Measurements from ENCODE around the gene MAST4. TPM values are rescaled to one million over a fixed set of nuclear protein-coding genes. Genes with fewer than 3 reads are reported as not detected.

The MAST4 gene
- total RNA-seq, 1 donor from 2014 or later, result 0.99 TPM

DNA sequence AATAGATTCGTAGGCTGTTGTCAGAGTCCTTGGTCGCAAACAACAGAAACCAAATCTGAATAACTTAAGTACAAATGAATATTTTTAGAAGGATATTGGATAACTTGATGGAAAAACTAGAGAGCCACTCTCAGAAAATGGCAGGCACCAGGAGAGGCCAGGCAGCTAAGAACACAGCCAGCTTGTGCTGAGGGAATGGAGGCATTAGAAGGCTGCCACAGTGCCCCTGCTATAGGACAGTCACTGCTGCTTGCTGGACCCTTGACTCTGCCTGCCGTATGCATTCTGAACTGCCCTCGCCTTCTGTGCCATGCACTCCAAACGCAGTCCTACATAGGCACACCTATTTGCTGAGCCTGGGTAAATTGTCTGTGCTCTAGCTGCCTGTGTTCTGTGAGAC, 78.6 kb downstream of the MAST4 start:
- Mint-ChIP-seq H3K27ac (no peak overlapping the region), H3K4me3 (no peak overlapping the region), H3K36me3 (no peaks in the 10 kb centered on the region), H3K27me3 (ENCODE audit: insufficient read depth, low read depth) (peaks cover 5% of the 10 kb centered on the region), H3K9me3 (no peaks in the 10 kb centered on the region), H3K4me1 (peaks cover 11% of the 10 kb centered on the region)
- peaks cover 7% of the 10 kb centered on the region for H3F3A ChIP-seq (ENCODE audit: low read depth)
- no peaks in the 10 kb centered on the region for H3K36me3 ChIP-seq
- no peaks in the 10 kb centered on the region for H3K79me2 ChIP-seq (ENCODE audit: low read depth)
- H3K4me2 ChIP-seq, result no peak overlapping the region
- peaks cover 2% of the 10 kb centered on the region for H4K20me1 ChIP-seq (ENCODE audit: low read depth)
- no peaks in the 10 kb centered on the region for H3K9me3 ChIP-seq (ENCODE audit: low read depth)
- no peak for TF ChIP-seq EZH2 (IDR thresholded peaks at IDR 0.05)
- TF ChIP-seq, protein P1, sequence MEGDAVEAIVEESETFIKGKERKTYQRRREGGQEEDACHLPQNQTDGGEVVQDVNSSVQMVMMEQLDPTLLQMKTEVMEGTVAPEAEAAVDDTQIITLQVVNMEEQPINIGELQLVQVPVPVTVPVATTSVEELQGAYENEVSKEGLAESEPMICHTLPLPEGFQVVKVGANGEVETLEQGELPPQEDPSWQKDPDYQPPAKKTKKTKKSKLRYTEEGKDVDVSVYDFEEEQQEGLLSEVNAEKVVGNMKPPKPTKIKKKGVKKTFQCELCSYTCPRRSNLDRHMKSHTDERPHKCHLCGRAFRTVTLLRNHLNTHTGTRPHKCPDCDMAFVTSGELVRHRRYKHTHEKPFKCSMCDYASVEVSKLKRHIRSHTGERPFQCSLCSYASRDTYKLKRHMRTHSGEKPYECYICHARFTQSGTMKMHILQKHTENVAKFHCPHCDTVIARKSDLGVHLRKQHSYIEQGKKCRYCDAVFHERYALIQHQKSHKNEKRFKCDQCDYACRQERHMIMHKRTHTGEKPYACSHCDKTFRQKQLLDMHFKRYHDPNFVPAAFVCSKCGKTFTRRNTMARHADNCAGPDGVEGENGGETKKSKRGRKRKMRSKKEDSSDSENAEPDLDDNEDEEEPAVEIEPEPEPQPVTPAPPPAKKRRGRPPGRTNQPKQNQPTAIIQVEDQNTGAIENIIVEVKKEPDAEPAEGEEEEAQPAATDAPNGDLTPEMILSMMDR (IDR thresholded peaks at IDR 0.05), result no peak
- TF ChIP-seq EZH2phosphoT487 (IDR thresholded peaks at IDR 0.05), result no peak
- H3K27ac ChIP-seq, result no peak overlapping the region
- H3K27me3 ChIP-seq, result no peaks in the 10 kb centered on the region
- peaks cover 8% of the 10 kb centered on the region for H3K4me1 ChIP-seq
- H3K9ac ChIP-seq, result no peak overlapping the region
- H2AFZ ChIP-seq (replicated peaks), result no peak overlapping the region
- H3K4me3 ChIP-seq, result no peak overlapping the region
- DNase-seq (ENCODE audit: low spot score), result no peak

DNA sequence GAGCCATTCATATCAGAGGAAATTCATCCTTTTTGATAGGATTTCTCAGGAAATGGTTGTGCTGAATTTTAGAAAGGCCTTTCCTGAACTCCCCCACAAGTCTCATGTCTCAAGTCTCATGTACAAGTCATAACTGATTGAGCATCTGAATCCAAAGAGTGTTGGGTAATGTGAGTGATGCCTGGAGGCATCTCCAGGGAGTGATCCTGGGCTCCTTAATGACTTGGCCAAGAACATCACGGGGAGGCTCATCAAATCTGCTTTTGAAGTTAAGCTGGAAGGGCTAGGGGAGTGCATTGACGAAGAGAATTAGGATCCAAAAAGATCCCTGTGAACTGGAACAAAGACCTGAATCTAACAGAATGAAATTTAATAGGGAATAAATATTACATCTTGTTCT, 79.2 kb downstream of the MAST4 start:
- Histone ChIP-seq H4K20me1 (ENCODE audit: low read depth) (peaks cover 4% of the 10 kb centered on the region), H3K4me2 (no peak overlapping the region), H3K27me3 (no peaks in the 10 kb centered on the region), H3K27ac (no peak overlapping the region), H3K4me3 (no peak overlapping the region), H3K4me1 (peaks cover 13% of the 10 kb centered on the region), H2AFZ (replicated peaks) (no peak overlapping the region), H3F3A (ENCODE audit: low read depth) (peaks cover 13% of the 10 kb centered on the region), H3K9ac (no peak overlapping the region), H3K9me3 (ENCODE audit: low read depth) (no peaks in the 10 kb centered on the region), H3K79me2 (ENCODE audit: low read depth) (no peaks in the 10 kb centered on the region), H3K36me3 (no peaks in the 10 kb centered on the region)
- H3K4me3 Mint-ChIP-seq, result no peak overlapping the region
- no peaks in the 10 kb centered on the region for H3K9me3 Mint-ChIP-seq
- H3K27me3 Mint-ChIP-seq (ENCODE audit: insufficient read depth, low read depth), result peaks cover 5% of the 10 kb centered on the region
- no peak overlapping the region for H3K27ac Mint-ChIP-seq
- DNase-seq (ENCODE audit: low spot score), result no peak
- peaks cover 16% of the 10 kb centered on the region for H3K4me1 Mint-ChIP-seq
- TF ChIP-seq EZH2phosphoT487 (IDR thresholded peaks at IDR 0.05), result no peak
- no peak for TF ChIP-seq EZH2 (IDR thresholded peaks at IDR 0.05)
- TF ChIP-seq, protein P1 (IDR thresholded peaks at IDR 0.05), result no peak
- no peaks in the 10 kb centered on the region for H3K36me3 Mint-ChIP-seq

DNA sequence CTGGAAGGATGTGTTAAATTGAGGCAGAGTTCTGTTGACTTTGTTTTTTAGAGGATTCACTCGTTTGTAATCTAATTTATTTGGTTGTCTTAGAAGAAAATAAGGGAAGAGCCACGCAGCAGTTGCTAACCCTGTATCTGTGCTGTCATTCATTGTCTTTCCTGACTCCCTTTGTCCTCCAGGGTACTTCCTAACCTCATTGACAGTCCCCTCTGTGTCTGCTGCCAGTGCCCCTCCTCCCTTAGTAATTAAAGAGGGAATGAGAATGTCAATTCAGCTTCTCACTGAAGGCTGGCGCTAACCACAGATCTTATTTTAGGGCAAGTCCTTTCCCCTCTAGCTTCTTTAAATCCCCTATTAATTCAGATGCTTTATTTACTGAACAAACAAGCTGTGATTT, 84.0 kb downstream of the MAST4 start:
- peak; percentile 82 for DNase-seq (ENCODE audit: low spot score)
- peak overlapping the region; percentile 44 for H3K27ac Mint-ChIP-seq
- peaks cover 18% of the 10 kb centered on the region for H3F3A ChIP-seq (ENCODE audit: low read depth)
- no peaks in the 10 kb centered on the region for H3K36me3 Mint-ChIP-seq
- H3K4me3 Mint-ChIP-seq, result no peak overlapping the region
- no peaks in the 10 kb centered on the region for H3K9me3 Mint-ChIP-seq
- no peaks in the 10 kb centered on the region for H3K9me3 ChIP-seq (ENCODE audit: low read depth)
- H3K4me1 Mint-ChIP-seq, result peaks cover 17% of the 10 kb centered on the region
- H3K27me3 Mint-ChIP-seq (ENCODE audit: insufficient read depth, low read depth), result peaks cover 5% of the 10 kb centered on the region
- no peak overlapping the region for H3K9ac ChIP-seq
- no peaks in the 10 kb centered on the region for H3K79me2 ChIP-seq (ENCODE audit: low read depth)
- TF ChIP-seq EZH2phosphoT487 (IDR thresholded peaks at IDR 0.05) (no peak), EZH2 (IDR thresholded peaks at IDR 0.05) (no peak)
- TF ChIP-seq, protein P1 (IDR thresholded peaks at IDR 0.05), result no peak
- peaks cover 17% of the 10 kb centered on the region for H3K4me1 ChIP-seq
- peak overlapping the region; percentile 5 for H3K4me3 ChIP-seq
- H3K27ac ChIP-seq, result peak overlapping the region; percentile 57
- H3K4me2 ChIP-seq, result peak overlapping the region; percentile 61
- H4K20me1 ChIP-seq (ENCODE audit: low read depth), result peaks cover 12% of the 10 kb centered on the region
- H3K27me3 ChIP-seq, result no peaks in the 10 kb centered on the region
- H2AFZ ChIP-seq (replicated peaks), result no peak overlapping the region
- no peaks in the 10 kb centered on the region for H3K36me3 ChIP-seq

All from neural progenitor cell (in vitro differentiated cells).